ENCODE data around the gene IFT88. TPM values are rescaled to one million over a fixed set of nuclear protein-coding genes. Genes with fewer than 3 reads are reported as not detected.

The IFT88 gene
- total RNA-seq, 1 donor from 2014 or later: 20.9 TPM

DNA sequence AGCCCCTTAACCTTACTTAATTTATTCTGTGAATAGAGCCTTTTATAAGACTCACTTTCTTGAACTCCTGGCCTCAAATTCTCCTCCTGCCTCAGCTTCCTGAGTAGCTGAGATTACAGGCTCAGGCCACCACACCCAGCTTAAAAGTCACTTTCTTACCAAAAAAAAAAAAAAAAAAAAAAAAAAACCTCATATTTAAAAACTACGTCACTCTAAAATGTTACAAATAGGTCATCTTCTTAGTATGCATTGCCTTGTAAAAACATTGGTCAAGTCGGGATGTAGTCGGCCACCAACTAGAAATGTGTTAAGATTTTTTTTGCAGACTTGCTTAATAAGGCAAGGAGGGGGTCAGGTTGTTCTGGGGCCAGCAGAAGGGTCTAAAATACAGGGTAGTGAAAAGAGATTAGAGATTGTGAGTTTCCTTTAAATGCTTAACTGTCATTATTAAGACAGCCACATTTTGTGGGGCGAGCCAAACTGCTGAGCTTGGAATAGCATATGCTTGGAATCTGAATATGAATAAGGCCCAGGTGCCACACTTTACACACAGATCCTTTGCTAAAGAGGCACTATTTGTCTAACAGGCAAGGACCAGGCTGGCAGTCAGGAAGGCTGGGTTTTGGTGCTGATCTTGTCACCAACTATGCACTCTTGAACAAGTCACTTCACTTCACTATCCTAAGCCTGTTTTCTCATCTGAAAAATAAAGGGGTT, 120.1 kb downstream of the IFT88 start:
- no peak for DNase-seq

DNA sequence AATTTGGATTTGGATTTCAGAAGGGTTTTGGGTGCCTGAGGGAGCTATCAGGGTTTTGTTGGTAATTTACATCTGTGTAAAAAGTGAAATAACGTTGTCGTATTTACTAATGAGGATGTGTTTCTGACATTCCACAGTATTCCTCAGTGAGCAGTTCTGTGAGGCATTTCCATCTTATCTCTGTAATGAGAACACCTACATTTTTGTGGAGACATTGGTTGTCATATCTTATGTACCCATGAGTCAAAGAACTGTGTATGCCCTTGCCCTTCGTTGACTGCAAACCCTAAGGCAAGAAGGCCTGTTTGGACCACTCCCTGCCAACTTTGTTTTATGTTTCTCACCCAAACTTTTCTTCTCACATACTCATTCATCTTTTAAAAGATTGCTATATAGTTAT, 122.3 kb downstream of the IFT88 start:
- DNase-seq: no peak

DNA sequence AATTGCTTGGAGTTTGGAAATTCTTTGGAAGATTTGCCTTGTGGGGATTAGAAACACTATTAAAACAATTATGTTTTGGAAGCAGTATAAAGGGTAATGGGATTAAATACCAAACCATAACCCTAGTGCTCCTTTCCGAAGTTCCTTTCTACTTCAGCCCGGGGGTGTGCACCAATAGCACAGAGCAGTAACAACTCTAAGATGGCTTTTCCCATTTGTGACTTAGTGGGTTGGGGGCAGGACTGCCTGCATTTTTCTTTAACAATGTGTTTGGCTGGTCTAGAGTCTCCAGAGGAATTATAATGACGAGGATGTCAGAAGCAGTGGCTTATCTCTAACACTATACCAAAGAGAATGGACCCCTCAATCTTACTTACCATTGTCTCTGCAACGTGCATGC, 124.7 kb downstream of the IFT88 start:
- no peak for DNase-seq

DNA sequence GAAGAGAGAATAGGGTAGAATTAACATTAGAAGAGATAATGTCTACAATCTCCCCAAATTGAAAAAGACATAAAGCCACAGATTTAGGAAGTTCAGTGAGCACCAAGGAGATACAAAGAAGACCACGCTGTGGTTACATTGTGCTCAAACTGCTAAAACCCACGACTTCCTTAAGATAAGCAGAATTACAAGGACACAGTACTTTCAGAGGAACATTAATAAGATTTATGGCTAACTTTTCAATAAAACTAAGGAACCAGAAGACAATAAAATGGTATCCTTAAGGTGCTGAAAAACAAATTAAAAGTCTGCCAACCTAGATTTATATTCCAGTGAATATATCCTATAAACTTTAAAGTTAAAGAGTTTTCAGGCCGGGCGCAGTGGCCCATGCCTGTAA, 129.1 kb downstream of the IFT88 start:
- no peak for DNase-seq

DNA sequence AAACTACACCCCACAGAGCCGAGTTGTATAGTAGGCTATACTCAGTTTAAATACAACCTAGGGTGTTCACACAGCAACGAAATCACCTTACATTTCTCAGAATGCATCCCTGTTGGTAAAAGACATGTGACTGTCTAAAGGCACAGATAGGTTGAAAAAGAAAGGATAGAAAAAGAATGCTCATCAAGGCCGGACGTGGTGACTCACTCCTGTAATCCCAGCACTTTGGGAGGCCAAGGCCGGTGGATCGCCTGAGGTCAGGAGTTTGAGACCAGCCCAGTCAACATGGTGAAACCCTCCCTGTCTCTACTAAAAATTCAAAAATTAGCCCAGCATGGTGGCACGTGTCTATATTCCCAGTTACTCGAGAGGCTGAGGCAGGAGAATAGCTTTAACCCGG, 132.8 kb downstream of the IFT88 start:
- DNase-seq: no peak

DNA sequence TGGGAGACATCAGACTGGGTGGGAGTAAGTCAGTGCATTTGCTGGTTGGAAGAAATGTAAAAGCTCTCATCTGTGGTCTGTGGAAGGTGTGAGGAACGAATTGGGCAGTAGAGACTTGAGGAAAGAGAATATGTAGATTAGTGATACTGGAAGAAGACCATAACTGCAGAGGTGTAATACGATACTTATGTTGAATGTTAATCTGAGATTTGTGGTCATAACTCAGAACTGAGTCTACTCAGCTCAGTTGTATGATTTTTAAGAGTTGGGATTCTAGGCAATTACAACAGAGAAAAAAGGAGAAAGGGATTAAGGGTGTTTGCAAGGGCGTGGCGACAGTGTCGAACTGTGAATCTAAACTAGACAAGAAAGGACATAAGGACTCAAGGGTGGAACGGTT, 133.3 kb downstream of the IFT88 start:
- DNase-seq: no peak

DNA sequence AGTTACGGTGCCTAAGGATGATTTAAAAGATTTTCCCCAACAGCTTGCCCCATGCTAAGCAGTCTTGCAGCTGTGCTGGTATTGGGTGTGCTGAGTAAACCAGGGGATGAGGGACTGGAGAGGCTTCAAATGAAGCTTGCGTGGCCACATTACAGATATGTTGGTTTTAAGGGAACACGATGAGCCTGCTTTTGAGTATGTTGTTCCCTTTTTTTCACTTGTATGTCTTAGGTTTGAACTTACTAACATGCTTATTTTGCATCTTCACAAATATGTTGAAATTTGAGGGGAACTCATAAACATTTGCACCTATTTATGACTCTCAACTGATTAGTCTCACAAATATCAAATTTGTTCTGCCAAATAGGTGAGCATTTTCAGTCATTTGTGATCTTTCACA, 134.5 kb downstream of the IFT88 start:
- no peak for DNase-seq

DNA sequence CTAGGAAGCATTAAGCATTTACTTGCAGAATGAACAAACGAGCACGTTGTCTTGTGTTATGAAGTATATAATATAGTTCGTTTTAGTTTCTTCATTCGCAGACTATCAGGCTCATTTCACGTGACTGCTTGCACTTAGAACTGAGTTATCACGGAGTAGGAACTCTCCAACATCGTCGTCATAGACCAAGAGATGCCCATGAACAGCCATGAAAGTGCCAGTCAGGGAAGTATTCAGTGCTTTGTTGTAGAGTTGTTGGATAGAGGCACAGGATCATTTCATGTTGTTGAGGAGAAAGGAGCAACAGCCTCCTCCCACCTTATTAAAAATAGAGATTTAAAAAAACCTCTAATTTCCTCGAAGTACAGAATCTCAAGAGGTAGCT, 135.6 kb downstream of the IFT88 start:
- peak; percentile 31 for DNase-seq

DNA sequence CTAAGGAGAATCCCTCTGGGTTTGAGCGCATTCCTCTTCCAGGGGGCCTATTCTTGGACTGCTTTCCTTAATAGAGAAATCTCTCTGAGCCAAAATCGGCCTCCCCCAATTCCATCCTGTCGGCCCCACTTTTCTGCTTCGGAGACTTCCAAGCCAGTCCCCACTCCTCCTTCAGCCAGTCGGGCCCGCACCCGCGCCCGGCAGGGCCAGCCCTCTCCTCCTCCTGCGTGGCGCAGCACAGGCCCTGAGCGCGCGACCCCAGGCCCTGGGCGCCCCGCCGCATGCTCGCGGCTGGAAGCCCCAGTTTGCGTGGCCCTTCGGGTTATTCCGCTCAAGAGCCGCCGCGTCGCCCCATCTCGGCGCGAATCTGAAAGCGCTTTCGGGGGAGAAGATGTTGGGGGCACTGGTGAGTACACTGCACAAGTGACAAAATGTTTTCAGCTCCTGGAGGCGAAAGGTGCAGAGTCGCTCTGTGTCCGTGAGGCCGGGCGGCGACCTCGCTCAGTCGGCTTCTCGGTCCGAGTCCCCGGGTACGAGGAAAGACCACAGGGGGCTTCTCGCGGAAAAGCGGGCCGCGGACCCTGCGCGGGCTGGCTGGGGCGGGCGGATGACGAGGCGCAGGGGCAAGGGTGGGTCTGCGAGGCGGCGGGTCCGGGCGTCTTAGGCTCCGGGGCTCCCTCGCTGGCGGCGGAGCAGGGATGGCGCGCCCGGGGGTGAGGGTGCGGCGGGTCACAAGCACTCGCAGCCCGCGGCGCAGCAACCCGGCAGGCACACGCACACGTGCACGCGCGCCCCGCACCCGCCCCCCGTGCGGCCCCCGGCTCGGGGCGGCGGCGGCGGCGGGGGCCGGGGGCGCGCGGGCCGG, 136.2 kb downstream of the IFT88 start, which contains the start of gene IL17D:
TSS of gene IL17D (plus strand) at position 785 of the 865 bp plus-strand sequence. CDS start 303 bp downstream, outside the sequence.
- peak; percentile 52 for DNase-seq

DNA sequence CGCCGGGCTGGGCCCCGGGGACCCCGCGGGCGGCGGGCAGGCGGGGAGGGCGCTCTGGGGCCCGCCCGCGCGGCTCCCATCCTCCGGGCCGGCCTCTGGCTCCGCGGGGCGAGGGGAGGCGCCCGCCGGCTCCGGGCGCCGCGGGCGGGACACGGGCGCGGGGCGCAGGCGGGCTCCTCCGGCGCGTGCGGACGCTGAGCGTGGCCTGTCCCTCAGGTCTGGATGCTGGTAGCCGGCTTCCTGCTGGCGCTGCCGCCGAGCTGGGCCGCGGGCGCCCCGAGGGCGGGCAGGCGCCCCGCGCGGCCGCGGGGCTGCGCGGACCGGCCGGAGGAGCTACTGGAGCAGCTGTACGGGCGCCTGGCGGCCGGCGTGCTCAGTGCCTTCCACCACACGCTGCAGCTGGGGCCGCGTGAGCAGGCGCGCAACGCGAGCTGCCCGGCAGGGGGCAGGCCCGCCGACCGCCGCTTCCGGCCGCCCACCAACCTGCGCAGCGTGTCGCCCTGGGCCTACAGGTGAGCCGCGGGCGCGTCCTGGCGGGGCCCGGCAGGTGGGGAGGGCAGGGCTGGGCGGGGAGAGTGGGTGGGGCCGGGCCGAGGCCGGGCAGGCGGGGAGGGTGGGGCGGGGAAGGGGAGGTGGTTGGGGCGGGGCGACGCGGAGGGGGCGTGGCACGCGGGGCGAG, 137.0 kb downstream of the IFT88 start:
- peak; percentile 89 for DNase-seq

DNA sequence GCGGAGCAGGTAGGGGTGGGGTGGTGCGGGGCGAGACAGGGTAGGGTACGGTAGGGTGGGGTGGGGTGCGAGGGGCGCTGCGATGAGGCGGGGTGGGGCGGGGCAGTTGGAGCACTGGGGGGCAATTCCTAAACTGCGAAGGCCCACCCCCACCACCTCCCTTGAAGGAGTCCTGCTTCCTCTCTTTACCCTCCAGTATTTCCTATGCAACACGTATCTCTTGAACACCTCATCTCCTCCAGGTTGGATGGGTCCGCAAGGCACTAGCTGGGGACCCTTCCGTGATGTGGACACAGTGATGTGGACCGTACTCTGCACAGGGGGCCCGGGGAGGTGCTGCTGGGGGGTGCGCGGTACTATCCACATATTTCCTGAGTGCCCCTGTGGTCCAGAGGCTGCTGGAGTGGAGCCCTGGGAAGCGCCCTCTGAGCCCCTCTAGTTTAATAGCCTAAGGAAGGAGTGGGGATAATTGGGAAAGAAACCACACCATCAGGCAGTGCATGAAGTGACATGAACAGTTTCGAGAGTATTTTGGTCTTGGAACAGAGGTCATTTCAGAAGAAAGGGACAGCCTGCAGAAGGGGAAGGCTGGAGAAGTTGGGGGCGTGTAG, 137.6 kb downstream of the IFT88 start:
- DNase-seq: no peak

DNA sequence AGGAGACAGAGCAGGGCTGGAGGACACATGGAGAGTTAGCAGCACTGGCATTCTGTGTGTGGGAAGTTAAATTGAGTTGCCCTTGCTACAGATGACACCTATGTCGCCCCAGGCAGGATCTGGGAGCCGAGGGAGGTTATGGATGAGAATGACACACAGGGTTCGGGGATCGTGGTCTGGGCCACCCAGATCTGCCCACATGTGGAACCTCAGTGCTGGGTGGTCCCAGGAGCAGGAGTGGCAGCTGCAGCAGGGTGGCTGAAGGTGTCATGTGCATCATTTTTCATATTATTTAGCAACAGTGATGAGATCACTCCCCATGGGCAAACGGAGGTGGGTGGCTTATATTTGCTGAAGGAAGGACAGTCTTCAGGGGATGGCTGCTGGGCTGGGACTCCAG, 139.7 kb downstream of the IFT88 start:
- DNase-seq: no peak

DNA sequence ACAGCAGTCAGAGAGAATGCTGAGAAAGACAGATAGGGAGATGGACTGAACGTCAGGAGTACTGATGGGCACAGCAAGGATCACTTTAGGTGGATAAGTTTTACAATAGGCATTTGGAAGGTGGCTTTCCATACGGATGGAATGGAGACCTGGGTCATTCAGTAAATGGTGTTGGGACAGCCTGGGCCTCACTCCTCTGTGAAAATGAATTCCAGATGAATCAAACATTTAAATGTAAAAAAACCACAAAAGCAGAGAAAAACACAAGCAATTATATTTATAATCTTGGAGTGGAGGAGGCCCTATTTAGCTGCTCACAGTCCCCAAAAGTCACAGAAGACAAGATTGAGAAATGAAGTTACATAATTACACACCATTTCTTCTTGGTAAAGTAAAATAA, 141.3 kb downstream of the IFT88 start:
- DNase-seq: no peak

DNA sequence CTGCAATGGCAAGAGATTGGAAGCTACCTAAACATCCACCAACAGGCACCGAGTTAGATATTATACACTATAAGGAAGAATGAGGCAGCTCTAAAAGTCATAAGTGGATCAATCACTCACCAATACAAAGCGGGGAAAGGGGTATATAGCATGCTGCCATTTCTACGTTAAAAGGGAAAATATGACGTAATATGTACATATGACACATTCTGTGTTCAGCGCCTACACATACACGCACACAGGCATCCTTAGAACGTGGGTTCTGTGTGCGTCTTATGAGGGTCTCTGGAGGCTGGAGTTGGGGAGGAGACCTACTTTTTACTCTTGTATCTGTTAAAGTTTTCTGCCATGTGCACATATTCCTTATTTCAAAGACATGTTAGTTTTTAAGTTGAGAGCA, 142.4 kb downstream of the IFT88 start:
- no peak for DNase-seq

DNA sequence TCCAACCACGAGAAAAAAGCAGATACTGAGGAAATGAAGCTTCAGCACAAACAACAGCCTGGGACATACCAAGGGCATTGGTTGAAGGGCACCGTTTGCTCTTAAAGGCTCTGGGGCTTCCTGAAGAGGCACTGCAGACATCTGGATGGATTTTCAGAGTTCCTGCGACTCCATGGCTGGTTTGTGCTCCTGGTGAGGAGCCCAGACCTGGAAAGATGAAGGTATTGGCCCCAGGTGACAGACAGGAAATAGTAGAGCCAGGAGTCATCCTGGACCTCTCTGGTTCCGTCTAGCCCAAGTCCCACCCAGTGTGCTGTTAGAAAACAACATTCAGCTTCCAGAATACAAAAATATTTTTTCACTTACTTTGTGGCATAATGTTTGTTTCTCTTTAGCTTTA, 142.8 kb downstream of the IFT88 start:
- DNase-seq: no peak

DNA sequence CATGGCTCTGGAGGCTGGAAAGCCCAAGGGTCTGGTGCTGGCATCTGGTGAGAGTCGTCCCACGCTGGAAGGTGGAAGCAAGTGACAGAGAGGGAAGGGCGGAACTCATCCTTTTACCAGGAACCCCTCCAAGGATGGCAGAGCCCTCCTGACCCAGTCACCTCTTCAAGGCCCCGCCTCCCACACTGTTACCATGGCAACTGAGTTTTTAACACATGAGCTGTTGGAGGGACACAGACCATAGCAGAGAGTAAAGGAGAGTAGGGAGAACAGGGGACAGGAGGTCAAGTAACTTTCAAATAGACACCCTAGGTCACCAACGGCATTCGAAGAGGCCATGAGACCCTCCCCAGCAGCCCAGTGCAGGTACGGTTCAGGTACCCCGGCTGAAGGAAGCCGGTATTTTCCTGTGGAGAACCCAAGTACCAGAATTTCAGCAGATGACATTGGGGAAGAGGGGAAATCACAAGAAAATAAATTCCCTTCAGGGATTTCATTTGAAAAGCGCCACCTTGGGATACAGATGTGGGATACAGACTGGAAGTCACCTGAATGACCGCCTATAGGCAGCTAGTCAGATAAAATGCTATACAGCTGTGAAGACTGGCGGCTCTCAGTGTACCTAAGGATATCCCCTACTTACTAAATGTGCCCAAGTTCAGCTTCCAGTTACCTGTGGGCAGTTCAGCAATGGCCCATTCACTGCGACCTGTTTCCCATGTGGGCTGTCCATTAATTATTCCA, 144.5 kb downstream of the IFT88 start:
- no peak for DNase-seq

DNA sequence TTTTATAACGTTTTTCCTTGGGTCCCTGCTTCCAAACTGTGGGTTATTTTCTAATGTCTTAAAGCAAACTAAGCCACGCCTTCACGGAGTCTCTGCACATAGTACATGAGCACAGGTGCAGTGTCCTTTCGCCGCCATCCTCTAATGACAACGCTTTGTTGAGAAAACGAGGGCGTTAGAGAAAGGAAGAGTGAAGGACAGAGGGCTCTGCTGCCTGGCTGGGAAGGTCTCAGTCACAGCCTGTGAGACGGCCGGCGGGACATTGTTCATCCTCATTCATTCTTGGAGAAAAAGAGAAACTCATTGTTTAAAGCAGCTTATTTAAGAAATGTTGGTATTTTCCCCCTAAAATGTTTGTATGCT, 146.0 kb downstream of the IFT88 start:
- DNase-seq: peak; percentile 26

DNA sequence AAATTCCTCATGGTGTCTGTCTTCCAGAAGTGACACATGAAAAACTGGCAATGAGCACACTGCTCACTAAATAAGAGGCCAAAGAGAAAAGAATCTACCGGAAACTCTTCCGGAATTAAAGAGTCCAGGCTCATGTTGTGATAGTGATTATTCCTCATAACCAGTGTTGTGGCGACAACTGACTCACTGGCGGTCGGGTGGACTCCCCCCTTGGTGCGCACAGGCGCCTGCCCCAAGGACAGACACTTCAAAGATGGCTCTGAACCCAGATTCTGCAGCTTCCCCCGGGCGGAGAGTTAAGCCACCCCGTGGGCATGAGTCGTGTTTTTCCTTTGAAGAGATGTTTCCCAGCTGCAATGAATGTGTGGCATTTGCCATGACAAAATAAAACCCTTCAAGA, 146.8 kb downstream of the IFT88 start:
- peak; percentile 54 for DNase-seq

DNA sequence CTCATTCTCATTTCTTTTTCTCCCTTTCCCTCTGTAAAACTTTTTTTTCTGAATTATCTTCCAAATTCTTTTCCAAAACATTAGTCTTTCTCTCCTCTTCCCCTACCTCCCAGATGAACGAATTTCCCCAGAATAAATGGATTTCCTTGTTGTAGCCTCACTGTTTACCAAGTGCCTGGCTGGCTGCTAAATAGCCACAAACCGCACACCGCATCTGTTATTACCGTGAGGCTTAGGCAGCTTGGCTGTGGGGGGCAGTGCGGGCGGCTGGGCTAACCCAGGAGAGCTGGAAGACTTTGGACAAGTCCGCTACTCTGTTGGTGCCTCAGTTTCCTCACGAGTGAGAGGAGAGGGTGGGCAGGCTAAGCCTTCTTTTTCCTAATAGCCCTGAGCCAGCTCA, 147.2 kb downstream of the IFT88 start:
- peak; percentile 54 for DNase-seq

DNA sequence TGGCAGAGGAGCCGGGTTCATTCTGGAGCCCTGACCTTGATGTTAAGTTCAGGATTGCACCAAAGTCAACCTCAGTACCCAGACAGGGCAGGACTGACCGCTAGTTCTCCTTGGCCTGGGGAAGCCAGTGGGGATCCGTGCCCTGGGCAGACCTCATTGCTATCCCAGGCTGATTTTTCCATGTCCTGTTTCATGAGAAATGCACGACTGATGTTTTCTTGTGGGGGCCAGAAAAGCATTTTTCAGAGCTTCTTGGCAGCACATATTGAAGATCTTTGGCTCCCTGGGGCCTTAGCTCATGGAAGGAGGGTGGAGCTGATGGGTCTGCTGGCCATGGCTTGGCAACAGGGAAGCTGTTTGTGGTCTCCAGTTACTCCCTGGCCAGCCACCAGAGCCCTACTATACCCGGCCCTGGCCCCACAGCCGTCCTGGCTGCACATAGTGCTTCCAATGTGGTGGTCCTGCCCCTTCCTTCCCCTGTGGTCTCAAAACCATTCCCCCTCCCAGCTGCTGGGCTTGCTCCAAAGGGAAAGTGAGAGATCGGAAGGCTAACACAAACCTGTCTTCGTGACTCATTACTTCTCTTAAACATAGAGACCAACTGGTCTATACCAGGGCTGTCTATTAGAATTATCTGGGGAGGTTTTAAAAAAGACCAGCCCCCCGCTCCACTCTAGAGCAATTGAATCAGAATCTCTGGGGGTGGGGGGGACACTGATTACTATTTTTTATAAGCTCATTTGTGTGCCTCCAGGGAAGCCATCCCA, 147.8 kb downstream of the IFT88 start:
- peak; percentile 93 for DNase-seq

DNA sequence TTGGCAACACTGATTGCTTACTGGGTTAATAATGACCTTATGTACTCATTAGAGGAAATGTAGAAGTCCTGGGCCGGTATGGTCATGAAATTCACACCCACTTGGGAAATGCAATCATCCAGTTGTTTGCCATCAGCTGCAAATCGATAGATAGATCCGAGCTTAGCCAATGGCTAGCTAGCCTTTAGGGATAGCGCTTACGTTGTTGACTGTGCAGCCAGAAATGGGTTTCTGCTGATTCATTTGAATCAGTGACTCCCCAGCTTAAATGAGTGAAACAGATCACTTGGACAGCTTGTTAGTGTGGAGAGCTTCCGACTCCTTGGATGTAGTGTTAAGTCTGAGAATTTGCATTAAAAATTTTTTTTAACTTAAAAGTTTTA, 148.4 kb downstream of the IFT88 start:
- no peak for DNase-seq

Measured in tongue (tissue), 2 donors.